Endothelial cell of umbilical vein (primary cell): ENCODE results near the gene IL12A. TPM values are rescaled to one million over a fixed set of nuclear protein-coding genes. Genes with fewer than 3 reads are reported as not detected.

Experiments used
- BruUV-seq: library from RNA; stranded (reverse); fragments of 400-500 nt; replicated peaks from 2 replicates; lab custom pipeline; 2021; lab: Mats Ljungman, UMichigan
- CTCF ChIA-PET: fragments of 300-600, 350-600 bp; sonication (Branson Sonifier 250); formaldehyde crosslinking; loops from one replicate; lab custom pipeline; 2021; ENCODE audit warnings: antibody characterized with exemption, inconsistent platforms; lab: Charles Lee
- POLR2A ChIA-PET: fragments of 300-600, 350-600 bp; sonication (Branson Sonifier 250); formaldehyde crosslinking; loops from one replicate; lab custom pipeline; 2021; ENCODE audit warnings: antibody characterized with exemption, inconsistent platforms; lab: Charles Lee
- DNase-seq: peaks from one replicate; pipeline ENCODE4 v3.0.0-alpha.2; 2011; ENCODE audit warnings: low read depth, low spot score
- FAIRE-seq: peaks from 2 replicates; lab custom pipeline; 2011; peaks lifted over from hg19 to GRCh38; lab: Jason Lieb, UNC
- H2AFZ ChIP-seq: 2 replicates; pipeline ENCODE4 v1.6.0; 2012; ENCODE audit warnings: low read depth, low read length, control low read depth, inconsistent platforms
- H3K27ac ChIP-seq: 2 replicates; pipeline ENCODE4 v1.5.1; 2011; ENCODE audit warnings: low read depth, mild to moderate bottlenecking, control low read depth, low read length, moderate library complexity; ENCODE audit not compliant: insufficient read depth
- H3K27me3 ChIP-seq, 2 experiments: 2 replicates each; pipeline versions ENCODE4 v1.6.0 to v1.6.1; 2011; ENCODE audit warnings: low read length in 2 of 2, mixed read lengths in 1 of 2; ENCODE audit not compliant: control insufficient read depth in 2 of 2, insufficient read depth in 2 of 2
- H3K36me3 ChIP-seq, 2 experiments: 2 replicates in 1 of 2; 3 replicates in 1 of 2; pipeline ENCODE4 v1.5.1; 2011; ENCODE audit warnings: low read length in 2 of 2, mild to moderate bottlenecking in 1 of 2, moderate library complexity in 1 of 2; ENCODE audit not compliant: control insufficient read depth in 2 of 2, insufficient read depth in 2 of 2; ENCODE audit errors: extremely low read depth in 1 of 2
- H3K4me1 ChIP-seq: 3 replicates; pipeline ENCODE4 v1.5.1; 2011; ENCODE audit warnings: mild to moderate bottlenecking, low read length; ENCODE audit not compliant: control insufficient read depth, insufficient read depth; ENCODE audit errors: extremely low read depth
- H3K4me2 ChIP-seq: 2 replicates; pipeline ENCODE4 v1.6.1; 2011; ENCODE audit warnings: low read length, control low read depth, mixed read lengths; ENCODE audit not compliant: insufficient read depth
- H3K4me3 ChIP-seq, 3 experiments: fragments of 200-600 bp in 1 of 3; sonication (generic), shearing (Covaris generic) in 1 of 3; replicated peaks in 1 of 3; 2 replicates each; pipeline ENCODE4 v1.5.1; 2011 to 2016; ENCODE audit warnings: control low read depth in 3 of 3, low read length in 3 of 3, mild to moderate bottlenecking in 2 of 3, inconsistent platforms in 1 of 3, low read depth in 1 of 3, moderate library complexity in 1 of 3; ENCODE audit not compliant: insufficient read depth in 1 of 3
- H3K79me2 ChIP-seq: 2 replicates; pipeline ENCODE4 v1.6.0; 2012; ENCODE audit warnings: low read length, inconsistent platforms; ENCODE audit not compliant: control insufficient read depth, insufficient read depth
- H3K9ac ChIP-seq: replicated peaks from 2 replicates; pipeline ENCODE3; 2011; ENCODE audit warnings: low read length, control low read depth; ENCODE audit not compliant: insufficient read depth; ENCODE audit errors: extremely low read depth
- H3K9me1 ChIP-seq: replicated peaks from 3 replicates; pipeline ENCODE4 v1.6.0; 2011; ENCODE audit warnings: mild to moderate bottlenecking, low read length; ENCODE audit not compliant: control insufficient read depth, insufficient read depth; ENCODE audit errors: extremely low read depth
- H3K9me3 ChIP-seq: replicated peaks from 2 replicates; pipeline ENCODE4 v1.5.1; 2012; ENCODE audit warnings: low read length, inconsistent platforms; ENCODE audit not compliant: control insufficient read depth, insufficient read depth
- H4K20me1 ChIP-seq: replicated peaks from 2 replicates; pipeline ENCODE3; 2011; ENCODE audit warnings: mild to moderate bottlenecking, low read length; ENCODE audit not compliant: control insufficient read depth, insufficient read depth; ENCODE audit errors: extremely low read depth
- EZH2 ChIP-seq: IDR thresholded peaks from 2 replicates; pipeline ENCODE4 v1.6.1; 2012; ENCODE audit warnings: borderline replicate concordance, low read depth, mild to moderate bottlenecking, moderate library complexity, low read length, inconsistent platforms; ENCODE audit not compliant: severe bottlenecking
- FOS ChIP-seq: IDR thresholded peaks from 2 replicates; pipeline ENCODE4 v1.6.1; 2011; ENCODE audit warnings: mild to moderate bottlenecking, low read length, moderate library complexity, borderline replicate concordance; ENCODE audit not compliant: insufficient read depth
- GATA2 ChIP-seq: IDR thresholded peaks from 2 replicates; pipeline ENCODE4 v1.7.0; 2011; ENCODE audit warnings: low read depth, mild to moderate bottlenecking, moderate library complexity, mixed read lengths, low read length; ENCODE audit not compliant: insufficient read length, insufficient read depth
- JUN ChIP-seq: IDR thresholded peaks from 2 replicates; pipeline ENCODE4 v1.6.1; 2011; ENCODE audit warnings: borderline replicate concordance, low read depth; ENCODE audit not compliant: insufficient read length, insufficient read depth
- MYC ChIP-seq: IDR thresholded peaks from one replicate; pipeline ENCODE4 v1.6.1; 2011; ENCODE audit warnings: mild to moderate bottlenecking, low read depth, low read length
- POLR2A ChIP-seq: IDR thresholded peaks from 2 replicates; pipeline ENCODE4 v1.6.1; 2012; ENCODE audit warnings: low read depth, mild to moderate bottlenecking, control low read depth, low read length
- POLR2AphosphoS5 ChIP-seq: IDR thresholded peaks from 2 replicates; pipeline ENCODE4 v1.6.1; 2012; ENCODE audit warnings: low read depth, mild to moderate bottlenecking, control low read depth, low read length, moderate library complexity; ENCODE audit not compliant: insufficient read depth
- dilution Hi-C: fragments of 300-500 bp; cut with MboI; formaldehyde crosslinking; loops from one replicate; pipeline ENCODE4 v1.15.0; 2019; ENCODE audit warnings: low sequenced_read_pairs; ENCODE audit not compliant: extremely low pct_ligation_motif_present
- intact Hi-C: fragments of 100-400 bp; cut with micrococcal nuclease; formaldehyde crosslinking; loops from one replicate; pipeline ENCODE4 v1.10.0; 2022
- polyA plus RNA-seq, 4 experiments: library from polyadenylated mRNA; depleted of rRNA in 3 of 4; stranded (reverse) in 3 of 4; unstranded in 1 of 4; fragments of >200 nt; gene quantifications; 2 replicates each; pipeline versions ENCODE4 v1.2.1 to v1.2.3, GENCODE V29; 2011 to 2012; ENCODE audit warnings: missing spikeins in 1 of 4
- total RNA-seq: library from RNA; stranded (reverse); gene quantifications from 2 replicates; pipeline ENCODE4 v1.2.3, GENCODE V29; 2021
- TF ChIP-seq, protein P1 (sequence below): IDR thresholded peaks from 2 replicates; pipeline ENCODE4 v1.6.1; 2011; ENCODE audit not compliant: insufficient read depth, insufficient read length
- TF ChIP-seq, protein P2 (sequence below), 2 donors: IDR thresholded peaks; 1 replicate in 1 of 2; 2 replicates in 1 of 2; pipeline ENCODE4 v1.5.1; 2011; ENCODE audit warnings: low read length in 2 of 2, mild to moderate bottlenecking in 2 of 2, moderate library complexity in 2 of 2, control low read depth in 1 of 2, inconsistent platforms in 1 of 2, low read depth in 1 of 2; ENCODE audit not compliant: insufficient read depth in 1 of 2; ENCODE audit errors: extremely low read depth in 1 of 2

The IL12A gene
- total and polyA plus RNA-seq, 2 donors (not counting 3 experiments of a cell fraction or from before 2014, with no cell fraction given): 1.6 to 1.7 TPM

DNA sequence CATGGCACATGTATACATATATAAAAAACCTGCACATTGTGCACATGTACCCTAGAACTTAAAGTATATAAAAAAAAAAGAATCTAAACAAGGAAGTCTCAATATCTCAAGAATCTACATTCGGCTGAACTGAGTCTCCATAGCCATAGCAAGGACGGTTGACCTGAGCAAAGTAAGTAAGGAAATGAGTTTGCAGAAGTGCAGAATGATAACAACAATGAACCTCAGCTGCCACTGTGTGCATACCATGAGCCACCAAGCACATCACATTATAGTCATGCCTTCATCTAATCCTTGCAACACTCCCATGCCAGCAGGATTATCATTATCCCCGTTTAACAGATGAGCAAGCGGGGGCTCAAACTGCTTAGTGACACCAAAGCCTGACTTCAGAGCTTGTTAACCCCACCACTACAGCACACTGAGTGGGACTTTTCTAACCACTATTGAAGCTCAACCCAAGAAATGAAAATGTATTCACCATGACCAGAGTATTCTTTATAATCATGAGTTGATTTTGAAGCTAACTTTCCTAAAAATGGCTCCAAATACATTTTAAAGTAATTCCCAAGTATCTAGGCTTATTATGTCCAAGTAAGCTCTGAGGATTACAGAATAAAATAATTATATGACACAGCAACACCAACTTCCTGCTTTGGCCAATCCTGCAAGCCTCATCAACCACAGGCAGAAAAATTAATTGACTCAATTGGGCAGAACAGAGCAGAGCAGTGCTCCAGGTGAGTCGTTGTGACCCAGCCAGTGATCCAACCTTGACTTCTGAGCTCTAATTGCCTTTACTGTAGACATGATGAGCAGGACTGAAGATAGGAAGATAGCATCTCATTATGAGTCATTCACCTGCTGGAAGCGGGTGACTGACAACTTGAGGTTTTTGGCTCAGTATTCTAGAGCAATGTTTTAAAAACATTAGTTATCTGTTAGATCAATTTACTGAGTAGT is 47.3 kb upstream of the IL12A start:
- no peak overlapping the region for H3K4me2 ChIP-seq
- H4K20me1 ChIP-seq: no peaks in the 10 kb centered on the region
- no peak overlapping the region for H2AFZ ChIP-seq
- DNase-seq (no peak), FAIRE-seq (no peak)
- CTCF ChIA-PET: interaction anchor here (1.0 to 1.2 kb wide), 2 partner anchors 9 to 65 kb away, joined by 3 read pairs; no protein-coding TSS in a partner anchor
- H3K4me1 ChIP-seq: no peaks in the 10 kb centered on the region
- H3K9me3 ChIP-seq: no peaks in the 10 kb centered on the region
- H3K27ac ChIP-seq: no peak overlapping the region
- H3K36me3 ChIP-seq: no peaks in the 10 kb centered on the region
- no peaks in the 10 kb centered on the region for H3K79me2 ChIP-seq
- TF ChIP-seq JUN (peak; percentile 13), POLR2AphosphoS5 (no peak), FOS (peak; percentile 19), MYC (no peak)
- TF ChIP-seq, protein P1, sequence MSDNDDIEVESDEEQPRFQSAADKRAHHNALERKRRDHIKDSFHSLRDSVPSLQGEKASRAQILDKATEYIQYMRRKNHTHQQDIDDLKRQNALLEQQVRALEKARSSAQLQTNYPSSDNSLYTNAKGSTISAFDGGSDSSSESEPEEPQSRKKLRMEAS: no peak
- H3K9me1 ChIP-seq: peaks cover 2% of the 10 kb centered on the region
- no TSS peak for BruUV-seq
- no peaks in the 10 kb centered on the region for H3K27me3 ChIP-seq
- no peak overlapping the region for H3K9ac ChIP-seq
- POLR2A ChIA-PET: no interaction called here
- dilution Hi-C loops (no loop called here), intact Hi-C loops (no loop called here)
- no peak overlapping the region for H3K4me3 ChIP-seq

DNA sequence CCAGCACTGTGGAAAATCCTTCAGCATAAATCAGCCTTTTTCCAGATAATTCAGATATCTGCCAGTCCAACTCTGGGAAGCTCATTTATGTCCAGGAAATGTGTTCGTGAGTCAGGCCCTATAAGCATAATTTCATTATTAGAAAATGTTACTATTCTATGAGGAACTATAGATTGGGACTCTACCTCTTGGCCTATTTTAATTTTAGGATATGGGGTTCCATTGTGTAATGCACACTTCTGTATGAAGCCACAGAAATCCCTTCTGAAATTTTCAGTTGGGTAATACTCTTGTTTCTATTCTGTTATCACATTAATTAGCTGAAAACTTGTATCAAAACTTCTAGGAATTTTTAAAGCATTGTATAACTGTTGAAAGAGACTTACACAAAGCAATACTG is 43.9 kb upstream of the IL12A start:
- H3K4me2 ChIP-seq: no peak overlapping the region
- POLR2A ChIA-PET: no interaction called here
- TF ChIP-seq, protein P1: no peak
- TF ChIP-seq GATA2 (no peak), JUN (no peak), MYC (no peak), POLR2A (no peak), POLR2AphosphoS5 (no peak), EZH2 (no peak), FOS (no peak)
- TF ChIP-seq, protein P2, sequence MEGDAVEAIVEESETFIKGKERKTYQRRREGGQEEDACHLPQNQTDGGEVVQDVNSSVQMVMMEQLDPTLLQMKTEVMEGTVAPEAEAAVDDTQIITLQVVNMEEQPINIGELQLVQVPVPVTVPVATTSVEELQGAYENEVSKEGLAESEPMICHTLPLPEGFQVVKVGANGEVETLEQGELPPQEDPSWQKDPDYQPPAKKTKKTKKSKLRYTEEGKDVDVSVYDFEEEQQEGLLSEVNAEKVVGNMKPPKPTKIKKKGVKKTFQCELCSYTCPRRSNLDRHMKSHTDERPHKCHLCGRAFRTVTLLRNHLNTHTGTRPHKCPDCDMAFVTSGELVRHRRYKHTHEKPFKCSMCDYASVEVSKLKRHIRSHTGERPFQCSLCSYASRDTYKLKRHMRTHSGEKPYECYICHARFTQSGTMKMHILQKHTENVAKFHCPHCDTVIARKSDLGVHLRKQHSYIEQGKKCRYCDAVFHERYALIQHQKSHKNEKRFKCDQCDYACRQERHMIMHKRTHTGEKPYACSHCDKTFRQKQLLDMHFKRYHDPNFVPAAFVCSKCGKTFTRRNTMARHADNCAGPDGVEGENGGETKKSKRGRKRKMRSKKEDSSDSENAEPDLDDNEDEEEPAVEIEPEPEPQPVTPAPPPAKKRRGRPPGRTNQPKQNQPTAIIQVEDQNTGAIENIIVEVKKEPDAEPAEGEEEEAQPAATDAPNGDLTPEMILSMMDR (IDR thresholded peaks at IDR 0.05; ENCODE audit: extremely low read depth in 1 of 2, insufficient read depth in 1 of 2, low read depth in 1 of 2, low read length in 2 of 2): no peak

More for the DNA sequence above, 43.9 kb upstream of the IL12A start:
- dilution Hi-C loops: no loop called here
- no peak for DNase-seq
- FAIRE-seq: no peak
- H3K9me3 ChIP-seq: no peaks in the 10 kb centered on the region
- H3K27me3 ChIP-seq: no peaks in the 10 kb centered on the region
- no peak overlapping the region for H2AFZ ChIP-seq
- no peaks in the 10 kb centered on the region for H3K79me2 ChIP-seq
- no TSS peak for BruUV-seq
- intact Hi-C loops: no loop called here
- H4K20me1 ChIP-seq: no peaks in the 10 kb centered on the region
- no peaks in the 10 kb centered on the region for H3K36me3 ChIP-seq
- H3K9ac ChIP-seq: no peak overlapping the region
- H3K9me1 ChIP-seq: peaks cover 2% of the 10 kb centered on the region
- CTCF ChIA-PET: interaction anchor here (0.8 to 1.8 kb wide), 3 partner anchors 12 to 38 kb away, joined by 3 to 5 read pairs (median 3); no protein-coding TSS in a partner anchor
- no peaks in the 10 kb centered on the region for H3K4me1 ChIP-seq
- H3K4me3 ChIP-seq: no peak overlapping the region
- H3K27ac ChIP-seq: no peak overlapping the region
